HG03521 (cell line): ENCODE data around the gene CCDC141.

Experiments used
- ATAC-seq: cut with Tn5 transposase; IDR thresholded peaks from one replicate; pipeline ENCODE4 v1.9.1; 2021; ENCODE audit warnings: mild to moderate bottlenecking, moderate library complexity; ENCODE audit not compliant: unreplicated experiment

CCDC141 gene

DNA sequence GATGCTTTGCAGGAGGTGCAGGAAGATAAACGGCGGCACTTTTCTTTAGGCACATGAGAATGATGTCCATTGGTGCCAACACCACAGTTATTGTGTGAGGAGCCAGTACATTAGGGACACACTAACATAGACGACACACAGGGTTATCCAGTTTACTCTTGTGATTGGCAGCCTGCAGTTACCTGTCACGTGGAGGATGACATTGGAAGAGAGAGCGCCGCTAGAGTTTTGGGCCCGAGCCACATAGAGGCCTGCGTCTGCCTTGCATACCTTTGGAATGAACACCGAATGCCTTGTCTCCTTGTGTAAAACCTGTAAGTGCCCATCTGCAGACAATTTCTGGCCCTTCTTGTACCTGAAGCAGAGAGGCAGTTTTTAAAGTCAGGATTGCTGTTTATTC, 215.9 kb downstream of the CCDC141 start:
- no peak for ATAC-seq

DNA sequence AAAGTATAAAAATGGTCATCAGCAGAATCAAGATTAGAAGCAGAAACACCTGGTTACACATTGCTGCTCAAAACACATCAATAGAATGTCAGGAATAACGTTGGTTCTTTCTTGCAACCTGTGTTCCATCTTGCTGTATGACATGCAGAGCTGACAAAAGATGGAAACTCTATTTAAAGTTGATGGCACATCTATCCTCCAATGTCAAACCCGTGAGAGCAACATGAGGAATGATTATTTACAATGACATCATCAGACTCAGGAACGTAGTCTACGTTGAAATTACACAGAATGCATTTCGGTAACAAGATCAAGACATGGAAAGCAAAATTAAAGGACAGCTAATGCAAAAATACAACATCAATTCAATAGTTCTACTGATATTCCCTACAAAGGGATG, 216.6 kb downstream of the CCDC141 start:
- no peak for ATAC-seq

DNA sequence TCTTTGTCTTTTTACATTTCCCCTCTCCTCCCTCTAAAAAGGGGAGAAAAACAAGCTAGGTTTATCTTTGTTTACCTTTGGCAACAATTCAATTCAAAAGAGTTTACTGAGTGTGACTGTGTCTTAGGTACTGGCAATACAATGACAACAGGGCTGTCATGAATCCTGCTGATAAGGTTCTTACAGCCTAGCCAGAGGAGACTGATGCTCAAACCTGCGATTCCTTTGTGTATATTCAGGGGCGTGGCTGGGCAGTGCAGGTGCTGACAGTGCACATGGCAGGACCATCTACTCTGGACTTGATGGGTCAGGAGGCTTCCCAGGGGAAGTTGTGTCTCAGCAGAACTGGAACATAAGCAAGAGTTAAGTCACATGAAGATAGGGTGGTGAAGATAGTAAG, 219.5 kb downstream of the CCDC141 start:
- no peak for ATAC-seq

DNA sequence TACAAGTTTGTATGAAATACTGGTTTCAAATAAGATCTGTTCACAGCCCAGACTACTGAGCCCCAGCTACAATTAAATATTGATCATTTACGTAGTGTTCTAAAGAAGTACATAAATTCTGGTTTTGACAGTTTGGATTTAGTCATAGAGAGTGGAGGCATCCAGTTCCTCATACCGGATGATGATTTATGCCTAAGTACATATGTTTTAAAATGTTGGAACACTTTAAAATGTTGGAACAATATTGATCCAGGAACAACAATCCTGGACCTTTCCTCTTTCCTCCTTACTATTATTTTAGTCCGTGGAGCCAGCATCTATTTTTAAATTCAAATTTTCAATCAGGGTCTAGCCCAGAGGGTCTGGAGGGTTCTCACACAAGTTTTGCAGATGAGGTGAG, 220.0 kb downstream of the CCDC141 start:
- ATAC-seq: no peak

DNA sequence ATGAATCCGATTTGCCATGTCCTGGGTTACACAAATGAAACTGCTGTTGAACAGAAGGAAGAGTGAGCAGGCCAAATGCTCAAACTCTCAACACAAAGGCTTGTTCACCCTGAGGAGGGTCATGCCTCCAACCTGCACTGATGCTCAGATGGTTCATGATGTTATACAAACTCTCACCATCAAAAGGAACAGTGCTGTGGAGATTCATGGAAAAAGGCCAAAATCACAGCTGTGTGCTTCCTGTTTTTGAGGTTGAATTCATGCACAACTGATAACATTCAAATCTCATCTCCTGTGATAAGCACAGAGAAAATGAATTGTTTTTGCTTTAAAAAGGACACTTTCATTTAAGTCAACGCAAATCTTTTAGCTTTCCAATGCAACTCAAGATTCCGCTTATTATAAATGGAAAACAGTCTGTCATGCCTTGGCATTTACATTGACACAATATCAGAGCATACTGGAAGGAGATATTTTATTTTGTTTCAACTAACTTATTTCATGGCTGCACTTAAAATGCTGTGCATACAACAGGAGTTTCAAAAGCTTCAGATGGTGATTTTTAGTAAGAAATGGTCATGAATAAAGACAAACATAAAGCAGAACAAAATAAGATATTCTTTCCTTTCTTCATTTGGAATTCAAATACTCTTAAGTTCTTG, 220.5 kb downstream of the CCDC141 start:
- ATAC-seq: no peak

DNA sequence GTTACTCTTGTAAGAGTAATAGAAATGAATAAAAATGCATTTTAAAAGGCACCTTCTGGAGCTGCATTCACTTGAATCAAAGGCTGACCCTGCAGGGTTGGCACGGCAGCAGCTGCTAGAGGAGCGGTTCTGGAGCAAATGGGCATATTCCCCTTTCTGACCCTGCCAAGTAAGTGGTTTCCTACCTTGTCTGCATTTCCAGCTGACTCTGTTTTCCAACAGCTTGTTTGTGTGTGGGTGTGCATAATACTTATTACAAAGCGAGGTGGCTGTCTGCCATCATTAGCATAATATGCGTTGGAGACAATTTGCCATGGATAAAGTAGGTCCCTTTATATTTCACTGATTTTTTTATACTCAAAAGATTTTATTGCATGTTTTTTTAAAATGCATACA, 221.5 kb downstream of the CCDC141 start:
- no peak for ATAC-seq

DNA sequence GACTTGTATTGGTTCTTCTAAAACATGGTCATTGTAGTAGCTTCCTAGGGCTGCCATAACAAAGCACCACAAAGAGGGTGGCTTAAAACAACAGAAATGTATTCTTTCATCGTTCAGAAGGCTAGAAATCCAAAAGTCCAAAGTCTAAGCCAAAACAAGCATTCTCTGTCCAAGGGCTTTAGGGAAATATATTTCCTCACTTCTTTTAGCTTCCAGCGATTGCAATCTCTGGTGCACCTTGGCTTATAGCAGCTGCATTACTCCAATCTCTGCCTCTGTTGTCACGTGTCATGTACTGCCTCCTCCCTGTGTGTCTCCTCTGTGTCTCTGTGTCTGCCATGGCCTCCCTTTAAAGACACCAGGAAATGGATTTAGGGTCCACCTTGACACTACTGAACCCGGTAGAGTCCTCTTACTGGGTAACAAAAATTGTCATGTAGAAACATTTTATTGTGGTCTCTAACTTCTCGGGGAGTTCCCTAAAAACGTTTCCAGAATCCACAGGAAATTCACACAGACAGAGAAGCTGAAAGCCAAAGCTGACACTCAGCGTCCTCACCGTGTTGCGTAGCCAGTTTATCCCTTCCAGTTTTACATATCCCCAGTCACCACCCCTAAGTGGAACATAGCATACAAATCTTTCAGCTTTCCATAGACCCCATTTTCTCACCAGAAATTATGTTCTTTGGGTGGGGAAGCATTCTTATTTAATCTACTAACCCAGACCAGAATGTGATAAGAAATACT, 222.0 kb downstream of the CCDC141 start:
- no peak for ATAC-seq

DNA sequence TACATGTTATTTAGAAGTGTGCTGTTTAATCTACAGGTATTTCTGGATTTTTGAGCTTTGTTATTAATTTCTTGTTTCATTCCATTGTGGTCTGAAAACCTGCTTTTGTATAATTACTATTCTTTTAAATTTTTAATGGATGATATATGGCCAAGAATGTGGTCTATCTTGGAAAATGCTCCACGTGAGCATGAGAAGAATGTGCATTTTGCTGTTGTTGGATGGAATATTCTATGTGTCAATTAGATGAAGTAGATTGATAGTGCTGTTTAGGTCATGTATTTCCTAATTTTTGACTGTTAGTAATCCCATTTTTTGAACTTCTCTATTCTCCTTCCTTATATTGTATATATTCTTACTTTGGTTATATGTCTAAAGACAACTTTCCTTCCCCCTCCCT, 222.8 kb downstream of the CCDC141 start:
- no peak for ATAC-seq

DNA sequence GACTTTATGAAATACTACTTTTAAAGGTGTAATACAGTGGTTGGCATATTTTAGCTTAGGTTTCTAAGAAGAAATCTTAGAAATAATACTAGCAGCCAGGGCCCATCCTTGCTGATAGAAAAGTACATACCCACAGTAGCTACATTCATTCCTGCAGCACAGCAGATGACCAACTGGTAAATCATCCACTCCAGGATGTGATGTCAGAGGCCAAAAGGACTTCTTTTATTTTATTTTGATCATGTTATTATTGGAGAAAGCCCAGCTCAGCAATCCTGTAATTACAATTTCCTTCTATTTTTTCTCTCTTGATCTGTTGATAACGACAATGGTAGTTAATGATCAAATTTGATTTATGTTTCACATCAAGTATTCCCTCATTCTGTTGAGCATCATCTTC, 224.8 kb downstream of the CCDC141 start:
- no peak for ATAC-seq

DNA sequence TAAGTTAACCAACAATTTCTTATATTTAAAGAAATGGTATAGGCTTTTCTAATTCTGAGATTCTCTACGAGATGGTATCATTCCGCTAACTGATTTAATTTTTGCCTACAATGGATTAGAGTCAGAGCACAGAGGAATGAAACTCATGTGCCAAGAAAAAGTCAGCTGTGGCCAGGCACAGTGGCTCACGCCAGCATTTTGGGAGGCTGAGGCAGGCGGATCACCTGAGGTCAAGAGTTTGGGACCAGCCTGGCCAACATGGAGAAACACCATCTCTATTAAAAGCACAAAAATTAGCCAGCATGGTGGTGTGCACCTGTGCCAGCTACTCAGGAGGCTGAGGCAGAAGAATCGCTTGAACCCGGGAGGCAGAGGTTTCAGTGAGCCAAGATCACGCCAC, 225.8 kb downstream of the CCDC141 start:
- ATAC-seq: no peak

DNA sequence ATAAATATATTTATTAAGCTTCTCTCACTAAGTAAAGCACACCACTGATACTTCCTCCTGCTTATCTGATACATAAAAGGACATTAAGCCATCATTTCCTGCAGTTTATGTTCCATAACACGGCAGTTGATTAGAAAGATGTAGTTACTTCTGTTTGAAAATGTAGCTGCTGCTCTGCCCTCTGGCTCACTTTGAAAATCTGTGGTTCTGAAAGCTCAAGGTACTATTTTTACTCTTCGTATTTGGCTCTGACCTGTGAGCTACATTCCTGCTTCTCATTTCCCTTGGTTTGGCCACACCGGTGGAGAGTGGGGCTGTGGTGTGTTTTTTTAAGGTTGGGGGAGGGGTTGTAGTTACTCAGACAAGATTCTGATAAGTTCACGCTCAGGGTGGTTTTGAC, 229.9 kb downstream of the CCDC141 start:
- ATAC-seq: no peak

DNA sequence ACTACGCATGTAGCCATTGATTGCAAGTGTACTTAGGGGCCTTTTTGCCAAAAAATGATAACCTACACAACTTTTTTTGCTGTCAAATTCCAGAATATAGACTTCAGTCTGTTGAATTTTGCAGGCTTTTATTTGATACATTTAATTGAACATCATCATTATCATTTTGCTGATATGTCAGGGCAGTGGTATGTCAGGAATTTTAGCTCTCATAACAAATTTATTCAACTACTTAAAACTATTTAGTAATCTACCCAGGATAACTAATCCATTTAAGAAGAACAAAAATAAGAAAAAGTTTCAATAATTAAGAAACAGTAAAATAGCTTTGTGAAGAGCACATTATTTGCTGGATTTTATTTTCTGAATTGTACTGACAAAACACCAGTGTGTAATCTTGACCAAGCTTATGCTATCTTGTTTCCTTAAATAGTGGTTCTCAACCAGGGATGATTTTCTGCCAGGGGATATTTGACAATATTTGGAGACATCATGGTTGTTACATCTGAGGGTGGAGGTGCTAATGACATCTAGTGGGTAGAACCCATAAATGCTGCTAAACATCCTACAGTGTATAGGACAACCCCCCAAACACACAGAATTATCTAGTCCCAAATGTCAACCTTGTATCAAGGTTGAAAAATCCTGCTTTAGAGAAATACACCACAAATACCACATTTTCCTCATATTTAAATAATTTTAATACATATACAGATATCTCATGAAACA, 230.6 kb downstream of the CCDC141 start:
- ATAC-seq: no peak

DNA sequence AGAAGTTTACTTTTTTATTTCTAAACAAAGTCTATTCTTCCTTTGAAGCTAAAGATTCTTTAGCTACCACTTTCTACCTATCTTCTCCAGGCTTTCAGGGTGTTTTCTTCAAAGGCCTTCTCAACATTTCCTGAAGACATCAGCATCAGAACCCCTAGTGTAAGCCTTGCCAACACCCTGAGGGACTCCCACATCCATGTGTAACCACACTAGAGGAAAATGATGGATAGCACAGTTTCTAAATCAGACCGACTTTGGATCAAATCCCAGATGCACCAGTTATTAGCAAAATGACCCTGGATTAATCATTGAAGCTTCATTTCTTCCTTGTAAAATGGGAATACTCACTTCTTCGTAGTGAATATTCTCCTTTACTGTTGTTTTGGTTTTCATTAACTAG, 238.0 kb downstream of the CCDC141 start:
- ATAC-seq: no peak

DNA sequence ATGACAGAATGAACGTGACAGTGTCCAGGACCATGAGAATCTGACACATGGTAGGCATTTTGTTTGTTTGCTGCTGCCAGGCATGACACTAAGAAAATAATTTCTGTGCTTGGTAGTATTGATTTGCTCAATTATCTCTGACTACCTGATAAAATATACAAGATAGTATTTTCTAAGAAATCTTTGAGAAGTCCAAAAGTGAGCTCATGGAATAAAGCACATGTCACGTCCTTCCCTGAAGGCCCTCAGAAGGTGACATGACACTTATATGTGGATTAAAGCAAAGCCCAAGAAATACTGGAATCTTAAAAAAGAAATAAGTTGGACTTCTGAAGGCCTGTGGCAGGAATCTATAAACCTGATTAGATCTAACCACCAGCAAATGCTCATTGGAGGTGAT, 238.9 kb downstream of the CCDC141 start:
- ATAC-seq: no peak

DNA sequence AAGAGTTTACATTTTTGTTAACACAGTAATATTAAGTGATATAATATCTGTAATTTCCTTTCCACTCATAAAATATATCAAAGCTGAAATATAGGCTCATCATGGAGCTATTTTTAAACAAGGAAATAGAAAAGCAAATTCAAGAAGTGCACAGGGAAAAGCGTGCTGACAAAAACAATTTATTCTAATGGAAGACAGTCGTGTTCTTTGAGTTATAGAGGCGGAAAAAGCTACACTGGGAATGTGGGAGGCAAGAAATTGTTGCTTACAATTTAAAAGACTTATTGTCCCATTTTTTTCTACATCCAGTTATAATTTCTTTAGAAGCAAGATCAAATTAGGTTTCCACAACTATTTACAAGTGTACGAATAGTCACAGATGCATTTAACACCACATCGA, 239.5 kb downstream of the CCDC141 start:
- no peak for ATAC-seq

DNA sequence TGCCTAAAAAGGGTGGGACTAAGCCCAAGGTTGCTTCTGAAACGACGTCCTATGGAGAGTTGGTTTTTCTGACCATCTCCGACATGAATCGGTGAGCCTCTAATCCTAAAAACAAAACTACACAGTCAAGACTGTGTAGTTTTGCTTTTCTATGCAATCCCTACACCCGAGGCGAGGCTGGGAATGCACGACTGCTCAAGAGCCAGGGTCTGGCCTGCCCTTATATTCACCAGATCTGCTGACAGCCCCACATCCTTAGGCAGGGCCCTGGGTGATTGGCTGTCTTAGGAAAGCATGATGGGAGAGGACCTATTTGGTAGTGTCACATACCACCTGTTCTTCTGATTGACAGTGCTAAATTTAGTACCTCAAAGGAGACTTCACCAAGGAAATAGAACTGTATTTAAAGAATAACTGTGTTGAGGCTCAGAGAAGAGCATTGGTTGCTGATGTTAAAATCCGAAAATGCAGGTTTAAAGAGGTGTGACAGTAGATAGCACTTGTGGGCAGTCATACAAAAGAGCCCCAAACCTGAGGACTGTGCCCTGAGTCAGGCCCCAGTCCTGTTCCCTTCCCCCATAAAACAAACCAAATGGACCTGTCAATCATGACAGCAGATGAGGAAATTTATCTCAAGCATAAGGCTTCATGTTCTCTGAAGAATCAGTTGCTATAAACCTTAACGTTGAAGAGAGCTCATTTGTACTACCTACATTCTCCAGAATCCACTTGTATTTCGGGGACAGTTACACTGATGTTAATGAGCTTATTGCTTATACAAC, 242.5 kb downstream of the CCDC141 start, which contains the start of gene TTN:
TTN (minus strand) TSS at position 197 of the 782 bp plus-strand sequence. CDS start 2,781 bp downstream, outside the sequence.
- no peak for ATAC-seq

DNA sequence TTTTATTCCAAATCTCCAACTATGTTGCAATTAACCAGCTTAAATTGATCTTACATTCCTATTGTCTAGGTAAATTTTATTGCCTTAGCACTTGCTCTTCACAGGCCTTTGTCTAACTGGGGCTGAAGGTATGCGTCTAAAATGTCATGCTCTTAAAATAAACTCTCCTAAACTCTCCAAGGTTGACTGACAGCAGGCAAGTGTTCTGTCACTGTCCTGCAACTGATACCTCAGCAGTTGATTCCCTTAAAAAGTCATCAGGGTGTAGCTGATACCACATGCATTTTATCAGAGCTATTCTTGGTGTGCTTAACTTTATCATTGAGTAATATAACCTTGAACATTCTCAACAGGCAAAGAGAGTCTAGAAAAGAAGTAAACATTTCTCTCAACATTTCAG, 243.4 kb downstream of the CCDC141 start:
- no peak for ATAC-seq

DNA sequence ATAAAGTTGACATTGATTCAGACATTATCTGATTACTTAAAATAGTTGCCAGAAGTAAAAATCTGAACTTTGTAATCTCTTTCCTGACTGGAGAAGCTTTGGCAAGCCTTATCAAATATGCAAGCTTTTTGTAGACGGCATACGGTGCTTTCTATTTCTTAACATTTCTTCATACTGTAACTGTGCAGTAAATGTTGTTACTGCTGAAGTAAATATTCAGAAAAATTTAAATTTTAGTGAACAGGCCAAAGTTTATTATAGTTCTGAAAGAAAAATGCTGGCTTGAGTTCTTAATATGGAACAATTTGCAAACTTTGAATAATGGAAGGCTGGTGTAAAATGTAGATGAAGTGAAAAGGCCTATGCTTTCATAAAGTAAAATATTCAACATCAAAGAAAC, 244.5 kb downstream of the CCDC141 start:
- no peak for ATAC-seq

DNA sequence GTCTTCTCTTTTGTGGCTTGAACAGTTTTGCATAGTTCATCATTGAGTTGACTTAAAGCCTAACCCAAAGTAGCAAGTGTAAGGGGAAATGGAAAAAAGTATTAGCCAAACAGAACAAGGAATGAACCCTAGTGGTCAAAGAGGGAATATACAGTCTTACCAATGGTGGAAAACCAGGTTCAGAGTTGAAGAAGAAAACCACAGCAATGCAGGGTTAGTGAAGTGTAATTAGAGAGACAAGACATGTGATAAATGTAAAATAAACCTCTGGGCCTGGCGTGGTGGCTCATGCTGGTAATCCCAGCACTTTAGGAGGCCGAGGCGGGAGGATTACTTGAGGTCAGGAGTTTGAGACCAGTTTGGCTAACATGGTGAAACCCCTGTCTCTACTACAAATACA, 245.1 kb downstream of the CCDC141 start:
- ATAC-seq: peak; percentile 64

DNA sequence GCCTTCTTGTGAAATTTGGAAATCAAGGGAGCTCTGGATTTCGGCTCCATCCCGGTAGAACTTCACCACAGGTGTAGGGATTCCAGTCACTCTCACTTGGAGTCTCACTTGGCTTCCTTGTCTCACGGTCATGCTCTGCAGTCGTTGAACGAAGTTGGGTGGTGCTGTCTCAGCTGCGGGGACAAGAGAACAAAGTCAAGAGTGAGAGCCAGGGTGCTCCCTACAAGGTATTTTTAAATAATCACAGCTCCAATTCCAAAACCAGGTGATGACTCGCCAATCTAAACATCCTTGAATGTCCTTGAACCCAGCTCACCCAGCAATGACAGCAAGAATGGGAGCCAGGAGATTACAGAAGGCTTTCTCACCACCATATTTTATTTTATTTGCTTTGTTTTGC, 249.4 kb downstream of the CCDC141 start:
- no peak for ATAC-seq

DNA sequence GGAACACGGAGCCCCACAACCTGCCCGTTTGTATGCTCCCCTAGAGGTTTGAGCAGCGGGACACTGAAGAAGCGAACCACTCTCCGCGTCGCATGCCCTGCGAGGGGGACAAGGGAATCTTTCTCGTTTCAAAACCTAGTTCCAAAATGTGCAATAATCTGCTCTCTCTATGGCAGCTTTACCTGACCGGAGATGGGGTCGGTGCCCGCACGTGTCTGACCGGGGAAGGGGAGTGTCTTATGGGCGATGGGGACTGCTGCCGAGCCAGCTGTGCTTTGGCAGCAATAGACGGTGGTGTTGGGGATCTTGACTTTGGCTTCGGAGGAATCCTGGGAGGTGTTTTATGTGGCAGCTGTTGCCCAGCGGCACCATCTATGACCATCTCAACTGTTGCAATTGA, 250.6 kb downstream of the CCDC141 start:
- ATAC-seq: no peak
